GM18867 (cell line): ENCODE results near the gene CEBPE.

Experiments
- ATAC-seq: cut with Tn5 transposase; IDR thresholded peaks from one replicate; pipeline ENCODE4 v1.9.1; 2021; ENCODE audit warnings: mild to moderate bottlenecking, moderate library complexity; ENCODE audit not compliant: unreplicated experiment

CEBPE gene

GRCh38 chr14:23118506-23119362, at the start of gene CEBPE:
Gene CEBPE (minus strand): TSS chr14:23119255. CDS start chr14:23119091, 164 bp downstream.
- ATAC-seq: no peak

DNA sequence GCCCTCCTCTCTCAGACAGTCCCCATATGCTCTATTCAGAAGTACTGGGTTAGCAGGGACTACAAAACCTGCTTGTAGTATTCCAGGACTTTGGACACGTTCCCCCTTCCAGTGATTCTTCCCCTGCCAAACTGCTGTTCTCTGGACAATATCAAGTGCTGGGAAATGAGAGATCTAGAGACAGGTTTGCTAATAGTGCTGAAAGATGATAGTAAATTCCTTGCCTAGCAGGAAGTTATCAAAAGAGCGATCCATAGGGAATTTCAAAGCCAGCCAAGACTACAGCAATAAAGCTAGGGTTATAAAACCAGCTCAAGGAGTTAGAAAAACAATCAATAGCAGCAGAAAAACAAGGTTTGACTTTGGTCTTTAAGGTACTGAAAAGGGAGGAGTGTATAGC, 49.2 kb upstream of the CEBPE start:
- ATAC-seq: no peak

- ATAC-seq: no peak
Measured at GRCh38 chr14:23167116-23167847, 48.2 kb upstream of the CEBPE start.

DNA sequence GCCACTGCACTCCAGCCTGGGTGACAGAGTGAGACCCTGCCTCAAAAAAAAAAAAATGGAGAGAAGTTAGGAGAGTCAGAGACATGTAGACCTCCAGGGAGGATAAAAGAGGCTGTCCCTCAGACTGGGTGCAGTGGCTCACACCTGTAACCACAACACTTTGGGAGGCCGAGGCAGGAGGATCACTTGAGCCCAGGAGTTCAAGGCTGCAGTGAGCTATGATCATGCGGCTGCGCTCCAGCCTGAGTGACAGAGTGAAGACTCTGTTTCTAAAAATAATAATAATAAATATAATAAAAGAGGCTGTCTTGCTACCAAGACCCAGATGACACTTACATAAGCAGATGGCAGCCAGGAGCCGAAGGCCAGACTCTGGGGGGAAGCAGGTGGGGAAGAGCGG, 45.9 kb upstream of the CEBPE start:
- no peak for ATAC-seq

- no peak for ATAC-seq
Measured at GRCh38 chr14:23164250-23164649, 45.2 kb upstream of the CEBPE start.

- ATAC-seq: no peak
Measured at GRCh38 chr14:23163830-23164229, 44.8 kb upstream of the CEBPE start.

DNA sequence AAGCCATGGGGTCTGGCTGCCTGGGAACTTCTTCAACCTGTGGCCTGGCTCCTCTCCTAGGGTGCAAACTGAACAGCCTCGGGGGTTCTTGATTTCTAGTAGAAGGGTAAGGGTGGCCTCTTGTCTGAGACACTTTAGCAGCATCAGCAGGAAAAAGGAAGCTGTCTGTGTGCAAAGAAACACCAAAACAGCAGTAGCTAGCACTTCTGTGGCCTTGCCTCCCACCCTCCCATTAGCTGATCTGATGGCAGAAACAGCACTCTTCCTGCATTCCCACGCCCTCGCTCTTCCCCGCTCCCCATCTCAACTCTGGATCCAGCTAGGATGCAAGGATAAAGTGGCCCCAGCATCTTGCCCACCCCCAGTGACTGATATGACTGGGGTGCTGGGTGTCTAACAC, 43.7 kb upstream of the CEBPE start:
- ATAC-seq: no peak

- ATAC-seq: no peak
Measured at GRCh38 chr14:23162005-23162404, 43.0 kb upstream of the CEBPE start.

DNA sequence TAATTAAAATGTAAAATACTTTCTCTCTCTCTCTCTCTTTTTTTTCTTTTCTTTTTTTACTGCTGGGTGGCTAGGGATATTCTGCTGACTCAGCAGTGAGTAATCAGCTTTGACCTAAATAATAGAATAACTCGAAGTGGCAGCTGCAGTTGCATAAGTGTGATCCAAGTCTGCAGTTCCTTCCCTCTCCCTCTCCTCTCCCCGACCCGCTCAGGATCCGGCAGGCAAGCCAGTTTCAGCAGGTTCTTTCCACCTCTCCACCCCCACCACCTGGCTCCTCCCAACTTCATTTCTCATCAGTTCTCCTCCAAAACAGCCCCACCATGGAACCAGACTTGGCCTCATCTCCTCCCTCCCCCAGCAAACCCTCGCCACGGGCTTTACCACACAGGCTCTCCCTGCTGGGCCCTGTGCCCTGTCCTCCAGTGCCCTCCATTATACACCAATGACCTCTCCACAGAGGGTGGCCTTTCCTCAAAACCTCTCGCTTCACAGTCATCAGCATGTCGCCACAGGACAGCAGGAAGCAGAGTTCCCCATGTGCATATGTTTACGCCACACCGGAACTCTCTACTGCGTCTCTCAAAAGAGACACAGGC, 42.0 kb upstream of the CEBPE start:
- no peak for ATAC-seq

DNA sequence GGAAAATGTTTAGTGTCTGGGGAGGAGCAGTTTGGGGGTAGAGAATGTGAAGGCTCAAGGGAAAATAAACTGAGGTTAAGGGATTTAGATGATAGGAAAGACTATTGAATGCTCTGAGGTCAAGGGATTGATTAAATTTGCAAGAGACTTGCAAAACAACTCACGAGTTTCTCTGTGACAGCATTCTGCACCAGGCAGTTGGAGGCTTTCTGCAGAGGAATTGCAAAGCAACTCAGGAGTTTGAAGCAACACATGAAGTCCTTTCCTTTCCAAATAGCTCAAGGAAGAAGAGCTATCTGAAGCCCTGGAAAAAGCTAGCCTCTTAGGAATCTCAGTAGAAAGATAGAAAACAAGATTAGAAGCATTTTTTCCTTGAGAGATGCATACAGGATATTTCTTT, 40.5 kb upstream of the CEBPE start:
- no peak for ATAC-seq

- no peak for ATAC-seq
Measured at GRCh38 chr14:23158779-23159178, 39.7 kb upstream of the CEBPE start.

- ATAC-seq: no peak
Measured at GRCh38 chr14:23154964-23155587, 36.0 kb upstream of the CEBPE start.

DNA sequence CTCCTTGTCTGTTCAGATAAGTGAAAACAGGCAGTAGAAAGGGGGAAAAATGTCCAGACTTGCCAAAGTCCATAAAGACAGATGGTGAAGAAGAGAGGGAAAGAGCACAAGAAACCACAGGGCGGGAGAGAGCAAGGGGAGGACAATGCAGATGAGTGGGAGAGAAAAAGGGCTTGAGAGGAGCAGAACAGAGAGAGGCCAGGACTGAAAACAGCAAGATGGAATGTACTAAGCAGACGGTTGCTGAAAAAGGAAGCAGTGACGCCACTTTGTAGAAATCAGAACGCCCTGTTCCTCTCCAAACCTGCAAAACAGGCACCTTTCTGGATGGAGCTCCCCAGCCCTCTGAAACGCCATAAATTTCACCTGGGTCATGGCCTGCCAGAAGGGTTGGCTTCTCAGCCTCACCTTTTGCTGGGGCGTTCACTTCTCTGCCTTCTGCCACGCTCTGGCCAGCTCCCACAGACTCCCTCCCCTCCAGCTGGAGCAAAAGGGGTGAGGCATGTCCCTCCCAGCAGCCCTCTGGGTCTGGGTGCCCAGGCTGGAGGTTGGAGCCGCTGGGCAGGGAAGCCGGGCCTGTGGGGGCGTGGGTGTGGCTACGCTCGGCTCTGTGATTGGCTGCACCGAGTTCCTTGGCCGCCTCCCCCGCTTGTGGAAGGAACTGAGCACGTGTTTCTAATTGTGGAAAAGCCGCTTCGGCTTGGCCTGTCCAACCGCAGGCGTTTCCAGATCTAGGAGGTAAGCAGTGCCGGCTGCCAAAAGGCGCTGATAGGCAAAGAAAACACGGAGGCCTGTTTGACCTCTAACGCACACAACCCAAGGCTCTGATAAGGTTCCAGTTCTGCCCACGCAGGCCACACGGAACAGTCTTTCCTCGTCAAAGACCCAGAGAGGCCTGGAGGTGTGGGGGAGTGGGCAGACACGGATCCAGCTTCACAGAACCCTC, 35.1 kb upstream of the CEBPE start:
- no peak for ATAC-seq

GRCh38 chr14:23151342-23151741, 32.3 kb upstream of the CEBPE start:
- ATAC-seq: no peak

DNA sequence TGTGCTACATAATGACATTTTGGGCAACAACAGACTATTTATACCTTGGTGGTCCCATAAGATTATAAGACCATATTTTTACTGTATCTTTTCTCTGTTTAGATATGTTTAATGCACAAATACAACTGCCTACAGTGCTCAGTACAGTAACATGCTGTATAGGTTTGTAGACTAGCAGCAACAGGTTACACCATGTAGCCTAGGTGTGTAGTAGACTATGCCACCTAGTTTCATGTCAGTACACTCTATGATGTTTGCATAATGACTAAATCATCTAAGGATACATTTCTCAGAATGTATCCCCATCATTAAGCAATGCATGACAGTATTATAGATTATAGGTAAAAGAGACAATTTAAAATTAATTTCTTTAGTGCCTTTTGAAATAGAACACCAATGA, 30.7 kb upstream of the CEBPE start:
- ATAC-seq: no peak

DNA sequence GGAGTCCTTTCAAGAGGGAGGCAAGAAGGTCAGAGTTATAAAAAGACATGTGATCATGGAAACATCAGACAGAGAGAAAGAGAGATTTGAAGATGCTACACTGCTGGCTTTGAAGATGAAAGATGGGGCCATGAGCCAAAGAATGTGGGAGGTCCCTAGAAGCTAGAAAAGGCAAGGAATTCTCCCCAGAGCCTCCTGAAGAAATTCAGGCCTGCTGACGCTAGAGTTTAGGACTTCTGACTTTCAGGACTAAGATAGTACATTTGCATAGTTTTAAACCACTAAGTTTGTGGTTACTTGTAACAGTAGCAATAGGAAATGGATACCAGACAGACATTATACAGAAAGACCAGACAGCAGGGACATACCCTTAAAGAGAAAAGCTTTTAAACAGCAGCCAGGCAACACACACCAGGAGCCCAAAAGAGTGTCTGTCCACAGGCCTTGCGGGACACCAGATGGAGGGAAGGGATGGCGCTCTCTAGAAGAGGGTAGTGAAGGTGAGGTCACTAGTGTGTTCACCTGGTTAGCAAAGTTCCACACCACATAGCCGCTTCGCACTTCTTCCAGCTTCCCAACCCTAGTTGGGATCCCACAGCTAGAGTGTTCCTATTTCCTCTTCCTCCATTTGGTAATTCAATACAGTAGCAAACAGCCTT, 29.7 kb upstream of the CEBPE start:
- ATAC-seq: no peak

GRCh38 chr14:23147676-23148075, 28.6 kb upstream of the CEBPE start:
- no peak for ATAC-seq

DNA sequence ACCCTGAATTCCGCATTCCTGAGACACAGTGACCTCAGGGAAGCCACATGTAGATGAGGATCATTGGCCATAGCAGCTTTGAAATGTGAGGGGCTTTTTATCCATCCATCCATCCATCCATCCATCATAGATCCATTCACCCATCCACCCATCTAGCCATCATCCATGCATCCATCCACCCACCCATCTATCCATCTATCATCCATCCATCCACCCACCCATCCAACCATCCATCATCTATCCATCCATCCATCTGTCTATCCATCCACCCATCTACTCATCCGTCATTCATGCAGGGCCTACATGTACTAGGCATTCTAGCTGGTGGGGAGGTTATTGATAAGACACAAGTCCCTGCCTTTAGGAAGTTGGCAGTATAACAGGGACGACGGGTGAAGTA, 27.9 kb upstream of the CEBPE start:
- no peak for ATAC-seq

DNA sequence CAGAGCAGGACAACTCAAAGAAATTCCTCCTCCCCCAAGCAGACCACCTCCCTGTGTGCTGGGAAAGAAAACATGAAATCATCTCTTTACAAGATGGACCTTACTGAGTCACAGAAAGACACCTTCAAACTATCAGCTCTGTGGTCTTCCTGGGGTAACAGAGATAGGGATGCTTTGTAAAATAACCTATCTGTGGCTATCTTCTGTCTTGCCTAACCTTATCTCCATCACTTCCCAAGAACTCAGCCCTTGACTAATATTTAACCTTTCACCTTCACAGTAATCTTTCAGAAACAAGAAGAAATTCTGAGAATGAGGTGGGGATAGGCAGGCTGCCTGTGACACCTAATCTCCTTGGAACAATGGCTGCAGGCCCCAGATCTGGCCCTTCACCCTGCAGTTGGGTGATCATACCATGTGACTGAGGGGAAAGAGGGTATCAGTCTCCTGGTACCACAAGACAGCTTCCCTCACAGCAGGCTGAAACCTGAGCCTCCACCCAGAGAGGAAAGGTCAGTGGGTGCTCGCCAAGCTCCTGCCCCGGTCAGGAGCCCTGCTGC, 27.4 kb upstream of the CEBPE start:
- no peak for ATAC-seq
